HEK293 (cell line): ENCODE results near the gene CMTM4.

Experiments used
- CTCF ChIA-PET: fragments of 350-600 bp; formaldehyde crosslinking; extraction: SDS; loops from one replicate; lab custom pipeline; 2021; ENCODE audit warnings: antibody characterized with exemption; lab: Yijun Ruan, JAX
- POLR2A ChIA-PET: fragments of 300-600 bp; formaldehyde crosslinking; extraction: SDS; loops from one replicate; lab custom pipeline; 2020; ENCODE audit warnings: antibody characterized with exemption, inconsistent platforms; lab: Yijun Ruan, JAX
- H3K27ac ChIP-seq: fragments of 200-500 bp; sonication (Bioruptor generic); 2 replicates; pipeline ENCODE4 v1.5.1; 2014; ENCODE audit warnings: low read depth, low read length, control low read depth, inconsistent platforms; ENCODE audit errors: extremely low read depth
- H3K36me3 ChIP-seq, 2 experiments: fragments of 200-500 bp in 1 of 2; sonication (Bioruptor generic) in 1 of 2; 1 replicate in 1 of 2; 2 replicates in 1 of 2; pipeline ENCODE4 v1.5.1; 2014 to 2017; ENCODE audit warnings: inconsistent platforms in 2 of 2, low read length in 2 of 2; ENCODE audit not compliant: control insufficient read depth in 2 of 2, insufficient read depth in 1 of 2
- H3K4me1 ChIP-seq: fragments of 200-500 bp; sonication (Bioruptor generic); 2 replicates; pipeline ENCODE4 v1.5.1; 2014; ENCODE audit warnings: mild to moderate bottlenecking, low read length, inconsistent platforms; ENCODE audit not compliant: control insufficient read depth, insufficient read depth
- H3K4me3 ChIP-seq: 2 replicates; pipeline ENCODE4 v1.5.1; 2011; ENCODE audit warnings: low read depth, mild to moderate bottlenecking, control low read depth, low read length, moderate library complexity
- H3K9me3 ChIP-seq: fragments of 200-500 bp; sonication (Bioruptor generic); 2 replicates; pipeline ENCODE4 v1.5.1; 2014; ENCODE audit warnings: low read depth, low read length, inconsistent platforms; ENCODE audit not compliant: control insufficient read depth, insufficient read depth
- PRDM1 ChIP-seq: fragments of 450-650 bp; formaldehyde crosslinking; IDR thresholded peaks from 2 replicates; pipeline ENCODE4; 2016; ENCODE audit warnings: missing biosample characterization, missing genetic modification characterization
- PRDM6 ChIP-seq: fragments of 450-650 bp; formaldehyde crosslinking; IDR thresholded peaks from 2 replicates; pipeline ENCODE4 v1.5.1; 2017; ENCODE audit warnings: missing biosample characterization, missing genetic modification characterization
- SALL2 ChIP-seq: fragments of 450-650 bp; formaldehyde crosslinking; IDR thresholded peaks from 2 replicates; pipeline ENCODE4 v1.5.0; 2017; ENCODE audit warnings: missing biosample characterization, mild to moderate bottlenecking, missing genetic modification characterization, borderline replicate concordance
- SP3 ChIP-seq: fragments of 450-650 bp; formaldehyde crosslinking; IDR thresholded peaks from 2 replicates; pipeline ENCODE4 v1.5.1; 2016; ENCODE audit warnings: missing biosample characterization, missing genetic modification characterization
- ZBTB10 ChIP-seq: fragments of 450-650 bp; formaldehyde crosslinking; IDR thresholded peaks from 2 replicates; pipeline ENCODE4 v1.5.1; 2016; ENCODE audit warnings: missing biosample characterization, missing genetic modification characterization
- ZBTB20 ChIP-seq: fragments of 450-650 bp; formaldehyde crosslinking; IDR thresholded peaks from 2 replicates; pipeline ENCODE4 v1.5.1; 2016; ENCODE audit warnings: missing biosample characterization, missing genetic modification characterization
- ZNF121 ChIP-seq: fragments of 450-650 bp; formaldehyde crosslinking; IDR thresholded peaks from 2 replicates; pipeline ENCODE4 v1.5.1; 2016; ENCODE audit warnings: missing biosample characterization, missing genetic modification characterization
- ZNF16 ChIP-seq: fragments of 450-650 bp; formaldehyde crosslinking; IDR thresholded peaks from 2 replicates; pipeline ENCODE4 v1.5.1; 2016; ENCODE audit warnings: low read depth, missing biosample characterization, missing genetic modification characterization
- ZNF175 ChIP-seq: fragments of 450-650 bp; formaldehyde crosslinking; IDR thresholded peaks from 2 replicates; pipeline ENCODE4 v1.5.1; 2016; ENCODE audit warnings: missing biosample characterization, missing genetic modification characterization
- ZNF221 ChIP-seq: fragments of 450-650 bp; formaldehyde crosslinking; IDR thresholded peaks from 2 replicates; pipeline ENCODE4 v1.5.1; 2017; ENCODE audit warnings: missing biosample characterization, missing genetic modification characterization, borderline replicate concordance
- ZNF280D ChIP-seq: fragments of 450-650 bp; formaldehyde crosslinking; IDR thresholded peaks from 2 replicates; pipeline ENCODE4 v1.5.1; 2016; ENCODE audit warnings: missing biosample characterization, missing genetic modification characterization
- ZNF394 ChIP-seq: fragments of 450-650 bp; formaldehyde crosslinking; IDR thresholded peaks from 2 replicates; pipeline ENCODE4 v1.5.1; 2016; ENCODE audit warnings: missing biosample characterization, missing genetic modification characterization, mild to moderate bottlenecking, moderate library complexity, borderline replicate concordance
- ZNF473 ChIP-seq: fragments of 450-650 bp; formaldehyde crosslinking; IDR thresholded peaks from 2 replicates; pipeline ENCODE4 v1.5.1; 2017; ENCODE audit warnings: missing biosample characterization, missing genetic modification characterization
- ZNF510 ChIP-seq: fragments of 450-650 bp; formaldehyde crosslinking; IDR thresholded peaks from 2 replicates; pipeline ENCODE4 v1.5.1; 2018; ENCODE audit warnings: mild to moderate bottlenecking, missing genetic modification characterization, missing biosample characterization; ENCODE audit not compliant: insufficient replicate concordance
- ZNF560 ChIP-seq: fragments of 450-650 bp; formaldehyde crosslinking; IDR thresholded peaks from 2 replicates; pipeline ENCODE4 v1.5.1; 2017; ENCODE audit warnings: missing biosample characterization, missing genetic modification characterization, borderline replicate concordance
- ZNF600 ChIP-seq: fragments of 450-650 bp; formaldehyde crosslinking; IDR thresholded peaks from 2 replicates; pipeline ENCODE4 v1.5.1; 2016; ENCODE audit warnings: missing biosample characterization, missing genetic modification characterization
- ZNF747 ChIP-seq: fragments of 450-650 bp; formaldehyde crosslinking; IDR thresholded peaks from 2 replicates; pipeline ENCODE4 v1.5.1; 2016; ENCODE audit warnings: missing biosample characterization, missing genetic modification characterization
- ZNF843 ChIP-seq: fragments of 450-650 bp; formaldehyde crosslinking; IDR thresholded peaks from 2 replicates; pipeline ENCODE4 v1.5.1; 2016; ENCODE audit warnings: missing biosample characterization, missing genetic modification characterization

Gene CMTM4

GRCh38 chr16:66618588-66619375 lies 77.8 kb downstream of the CMTM4 start:
- Histone ChIP-seq H3K9me3 (no peaks in the 10 kb centered on the region), H3K27ac (no peak overlapping the region), H3K36me3 (peaks cover 0 to 72% of the 10 kb centered on the region in 2 experiments; a peak in 1 of 3 replicates), H3K4me1 (peaks cover 13% of the 10 kb centered on the region), H3K4me3 (no peak overlapping the region)
- POLR2A ChIA-PET, result interaction anchor here (1.3 kb wide), 1 partner anchor 11 kb away, joined by 4 read pairs; no protein-coding TSS in a partner anchor
- CTCF ChIA-PET, result interaction anchor here (0.7 to 5.3 kb wide), 6 partner anchors 10 to 249 kb away, joined by 3 to 28 read pairs (median 4); no protein-coding TSS in a partner anchor
- TF ChIP-seq ZNF175 (tag by site-specific recombination), result no peak
- no peak for TF ChIP-seq ZNF560 (tag by site-specific recombination)
- peak; percentile 31; the same call in 1 of the 2 replicates for TF ChIP-seq ZNF600

- Histone ChIP-seq H3K36me3 (peaks cover 0 to 71% of the 10 kb centered on the region in 2 experiments; a peak in 1 of 3 replicates), H3K27ac (no peak overlapping the region), H3K9me3 (no peaks in the 10 kb centered on the region), H3K4me1 (peaks cover 13% of the 10 kb centered on the region), H3K4me3 (no peak overlapping the region)
- TF ChIP-seq ZNF843 (tag by site-specific recombination) (no peak), ZNF221 (tag by site-specific recombination) (no peak), ZNF175 (tag by site-specific recombination) (no peak), SALL2 (tag by site-specific recombination) (no peak), ZNF280D (tag by site-specific recombination) (no peak), ZNF510 (tag by site-specific recombination) (no peak), PRDM1 (tag by site-specific recombination) (no peak), ZNF121 (no peak), ZBTB10 (no peak), SP3 (tag by site-specific recombination) (no peak), ZBTB20 (no peak), ZNF16 (no peak), PRDM6 (tag by site-specific recombination) (no peak), ZNF747 (tag by site-specific recombination) (no peak), ZNF473 (no peak), ZNF394 (tag by site-specific recombination) (no peak)
- CTCF ChIA-PET, result interaction anchor here (0.8 to 5.3 kb wide), 5 partner anchors 9 to 123 kb away, joined by 3 to 28 read pairs (median 4); no protein-coding TSS in a partner anchor
- POLR2A ChIA-PET, result interaction anchor here (1.3 kb wide), 1 partner anchor 10 kb away, joined by 4 read pairs; no protein-coding TSS in a partner anchor
These were observed 78.8 kb downstream of the CMTM4 start for GRCh38 chr16:66617728-66618127.
